H9 (cell line): Measurements from ENCODE around the gene ZNF76. TPM values are rescaled to one million over a fixed set of nuclear protein-coding genes. Genes with fewer than 3 reads are reported as not detected.
A peak's percentile ranks its signal among the peaks of the same experiment; 100 is the strongest.

Experiments used
- DNase-seq: peaks from one replicate; pipeline ENCODE4 v3.0.0-alpha.2; 2017
- H2AFZ ChIP-seq: one replicate; pipeline ENCODE4 v1.6.1; 2013; ENCODE audit warnings: mild to moderate bottlenecking, low read length, control low read depth, moderate library complexity
- H2AK5ac ChIP-seq: 2 replicates; pipeline ENCODE4 v1.6.1; 2013; ENCODE audit warnings: low read length, control low read depth, mixed read lengths; ENCODE audit not compliant: insufficient read length
- H2BK120ac ChIP-seq: one replicate; pipeline ENCODE4 v1.6.1; 2013; ENCODE audit warnings: low read depth, mild to moderate bottlenecking, low read length, control low read depth, inconsistent platforms; ENCODE audit not compliant: poor library complexity, severe bottlenecking
- H2BK12ac ChIP-seq: 2 replicates; pipeline ENCODE4 v1.6.1; 2013; ENCODE audit warnings: low read length, control low read depth, mixed read lengths, low read depth; ENCODE audit not compliant: insufficient read length
- H2BK15ac ChIP-seq: 2 replicates; pipeline ENCODE4 v1.6.1; 2013; ENCODE audit warnings: low read depth, low read length, control low read depth
- H2BK20ac ChIP-seq: one replicate; pipeline ENCODE4 v1.6.1; 2013; ENCODE audit warnings: low read depth, mild to moderate bottlenecking, low read length, control low read depth, inconsistent platforms; ENCODE audit not compliant: poor library complexity, severe bottlenecking
- H2BK5ac ChIP-seq: 2 replicates; pipeline ENCODE4 v1.6.1; 2013; ENCODE audit warnings: low read length, control low read depth, mixed read lengths; ENCODE audit not compliant: insufficient read length
- H3K14ac ChIP-seq: 2 replicates; pipeline ENCODE4 v1.6.1; 2013; ENCODE audit warnings: low read length, control low read depth; ENCODE audit not compliant: insufficient read depth
- H3K18ac ChIP-seq: 2 replicates; pipeline ENCODE4 v1.6.1; 2013; ENCODE audit warnings: low read depth, mild to moderate bottlenecking, mixed read lengths, low read length, control low read depth; ENCODE audit not compliant: insufficient read length
- H3K23ac ChIP-seq: 2 replicates; pipeline ENCODE4 v1.6.1; 2013; ENCODE audit warnings: low read length, control low read depth, mixed read lengths, low read depth; ENCODE audit not compliant: insufficient read length
- H3K23me2 ChIP-seq: 2 replicates; pipeline ENCODE4 v1.6.1; 2013; ENCODE audit warnings: low read depth, mild to moderate bottlenecking, mixed read lengths, low read length, control low read depth; ENCODE audit not compliant: insufficient read length, poor library complexity, severe bottlenecking
- H3K27ac ChIP-seq: 2 replicates; pipeline ENCODE4 v1.5.1; 2013; ENCODE audit warnings: low read length, control low read depth, mixed read lengths, low read depth; ENCODE audit not compliant: insufficient read length
- H3K27me3 ChIP-seq: 2 replicates; pipeline ENCODE4 v1.6.1; 2013; ENCODE audit warnings: low read length, control low read depth, inconsistent platforms; ENCODE audit not compliant: insufficient read depth
- H3K4ac ChIP-seq: 2 replicates; pipeline ENCODE4 v1.6.1; 2013; ENCODE audit warnings: low read depth, mild to moderate bottlenecking, control low read depth, inconsistent platforms, low read length, moderate library complexity
- H3K4me1 ChIP-seq: 2 replicates; pipeline ENCODE4 v1.6.1; 2013; ENCODE audit warnings: low read length, control low read depth, inconsistent platforms; ENCODE audit not compliant: insufficient read depth
- H3K4me2 ChIP-seq: 2 replicates; pipeline ENCODE4 v1.6.1; 2013; ENCODE audit warnings: low read length, control low read depth, mixed read lengths; ENCODE audit not compliant: insufficient read length, insufficient read depth
- H3K56ac ChIP-seq: 2 replicates; pipeline ENCODE4 v1.6.1; 2013; ENCODE audit warnings: low read depth, mild to moderate bottlenecking, mixed read lengths, low read length, control low read depth; ENCODE audit not compliant: insufficient read length
- H3K79me1 ChIP-seq: 2 replicates; pipeline ENCODE4 v1.6.1; 2013; ENCODE audit warnings: low read depth, mild to moderate bottlenecking, moderate library complexity, low read length, control low read depth, inconsistent platforms; ENCODE audit not compliant: insufficient read depth, poor library complexity, severe bottlenecking
- H3K79me2 ChIP-seq: 2 replicates; pipeline ENCODE4 v1.6.1; 2013; ENCODE audit warnings: low read length, control low read depth, inconsistent platforms; ENCODE audit not compliant: insufficient read depth
- H3K9ac ChIP-seq: 2 replicates; pipeline ENCODE4 v1.6.1; 2013; ENCODE audit warnings: low read length, control low read depth, mixed read lengths; ENCODE audit not compliant: insufficient read length; ENCODE audit errors: extremely low read depth
- H3K9me3 ChIP-seq: one replicate; pipeline ENCODE4 v1.6.1; 2013; ENCODE audit warnings: low read depth, low read length, inconsistent platforms; ENCODE audit not compliant: control insufficient read depth
- H3T11ph ChIP-seq: one replicate; pipeline ENCODE4 v1.6.1; 2013; ENCODE audit warnings: mild to moderate bottlenecking, low read length, control low read depth, inconsistent platforms
- H4K20me1 ChIP-seq: one replicate; pipeline ENCODE4 v1.6.1; 2013; ENCODE audit not compliant: control insufficient read depth, insufficient read length, insufficient read depth
- H4K5ac ChIP-seq: 2 replicates; pipeline ENCODE4 v1.6.1; 2013; ENCODE audit warnings: low read depth, mild to moderate bottlenecking, mixed read lengths, low read length, control low read depth; ENCODE audit not compliant: insufficient read length
- H4K8ac ChIP-seq: replicated peaks from 2 replicates; pipeline ENCODE4 v1.6.1; 2013; ENCODE audit warnings: low read length, control low read depth, mixed read lengths, low read depth; ENCODE audit not compliant: insufficient read length
- H4K91ac ChIP-seq: 2 replicates; pipeline ENCODE4 v1.6.1; 2013; ENCODE audit warnings: low read depth, mild to moderate bottlenecking, moderate library complexity, mixed read lengths, low read length, control low read depth; ENCODE audit not compliant: insufficient read length
- H3K27ac Mint-ChIP-seq, 3 experiments: 2 replicates in 2 of 3; 3 replicates in 1 of 3; pipeline ENCODE4 v1.8.0; 2020 to 2021; ENCODE audit warnings: mixed read lengths in 3 of 3, mild to moderate bottlenecking in 1 of 3, moderate library complexity in 1 of 3
- H3K27me3 Mint-ChIP-seq: 2 replicates; pipeline ENCODE4 v1.8.0; 2021; ENCODE audit warnings: low read depth, mild to moderate bottlenecking, moderate library complexity, mixed read lengths
- H3K36me3 Mint-ChIP-seq, 3 experiments: 2 replicates in 2 of 3; 3 replicates in 1 of 3; pipeline ENCODE4 v1.8.0; 2020 to 2021; ENCODE audit warnings: low read depth in 3 of 3, mixed read lengths in 3 of 3; ENCODE audit not compliant: insufficient read depth in 1 of 3
- H3K4me1 Mint-ChIP-seq, 2 experiments: 2 replicates each; pipeline ENCODE4 v1.8.0; 2020; ENCODE audit warnings: mixed read lengths in 2 of 2
- H3K4me3 Mint-ChIP-seq, 2 experiments: 2 replicates in 1 of 2; 3 replicates in 1 of 2; pipeline ENCODE4 v1.8.0; 2020 to 2021; ENCODE audit warnings: mild to moderate bottlenecking in 2 of 2, mixed read lengths in 2 of 2, moderate library complexity in 1 of 2
- H3K9me3 Mint-ChIP-seq, 2 experiments: 2 replicates in 1 of 2; 3 replicates in 1 of 2; pipeline ENCODE4 v1.8.0; 2020; ENCODE audit warnings: mild to moderate bottlenecking in 2 of 2, mixed read lengths in 2 of 2, moderate library complexity in 1 of 2
- CTCF ChIP-seq: fragments of 200-600 bp; sonication (generic); conservative IDR thresholded peaks from 3 replicates; pipeline ENCODE4 v1.8.0; 2021; ENCODE audit warnings: antibody characterized with exemption, mild to moderate bottlenecking
- WGBS: extraction: QIAGEN DNeasy Blood & Tissue Kit; methylation state at CpG from one replicate; pipeline ENCODE4 v1.1.7; 2013; ENCODE audit warnings: missing lambda C conversion rate, low lambda C conversion rate, mixed read lengths; ENCODE audit not compliant: insufficient read length; ENCODE audit errors: extremely low coverage; 5-methylcytosine and 5-hydroxymethylcytosine counted together
- total RNA-seq: library from RNA; stranded (reverse); gene quantifications from 2 replicates; pipeline ENCODE4 v1.2.1, GENCODE V29; 2021

ZNF76 gene
- total RNA-seq, 1 experiment from 2014 or later = 21.1 TPM

- H3K23me2 ChIP-seq = no peaks in the 10 kb centered on the region
- H3K4me1 Mint-ChIP-seq = peaks cover 9% of the 10 kb centered on the region in 2 experiments
- no peak overlapping the region for H2AFZ ChIP-seq
Measured at GRCh38 chr6:35327349-35328027, 68.0 kb downstream of the ZNF76 start.

More at GRCh38 chr6:35327349-35328027, 68.0 kb downstream of the ZNF76 start:
- H3K79me2 ChIP-seq = no peaks in the 10 kb centered on the region
- DNase-seq = peak; percentile 79
- no peak overlapping the region for H3T11ph ChIP-seq
- H2BK12ac ChIP-seq = no peak overlapping the region
- H3K27ac ChIP-seq = no peak overlapping the region
- Mint-ChIP-seq H3K27me3 (peaks cover 8% of the 10 kb centered on the region), H3K9me3 (peaks cover 5 to 10% of the 10 kb centered on the region in 2 experiments), H3K36me3 (peaks cover 0 to 3% (median 3%) of the 10 kb centered on the region in 3 experiments; a peak in 4 of 7 replicates), H3K27ac (no peak overlapping the region; a peak in 1 of 7 replicates), H3K4me3 (no peak overlapping the region)
- no peak overlapping the region for H2BK120ac ChIP-seq
- no peak overlapping the region for H4K91ac ChIP-seq
- no peak overlapping the region for H2AK5ac ChIP-seq
- no peak overlapping the region for H4K8ac ChIP-seq
- H3K18ac ChIP-seq = no peak overlapping the region
- H4K5ac ChIP-seq = no peak overlapping the region
- no peak overlapping the region for H3K4me2 ChIP-seq
- no peak overlapping the region for H3K4ac ChIP-seq
- no peaks in the 10 kb centered on the region for H3K79me1 ChIP-seq
- H3K14ac ChIP-seq = no peak overlapping the region
- no peak overlapping the region for H2BK15ac ChIP-seq
- H3K9ac ChIP-seq = no peak overlapping the region
- no peak overlapping the region for H3K56ac ChIP-seq
- H4K20me1 ChIP-seq = no peaks in the 10 kb centered on the region
- no peaks in the 10 kb centered on the region for H3K27me3 ChIP-seq
- no peaks in the 10 kb centered on the region; the same call in 1 of the 2 replicates for H3K4me1 ChIP-seq
- H3K23ac ChIP-seq = no peak overlapping the region
- H2BK20ac ChIP-seq = no peak overlapping the region
- TF ChIP-seq CTCF = peak; percentile 72
- no CpG with 5 or more reads among the region's 7 CpGs for WGBS
- no peaks in the 10 kb centered on the region for H3K9me3 ChIP-seq
- no peak overlapping the region for H2BK5ac ChIP-seq
